CD4-positive, alpha-beta T cell (primary cell): ENCODE measurements around the gene MICAL3. TPM values are rescaled to one million over a fixed set of nuclear protein-coding genes. Genes with fewer than 3 reads are reported as not detected.
A peak's percentile ranks its signal among the peaks of the same experiment; 100 is the strongest.

Experiments
- ATAC-seq: fragments of 200-7000 bp; cut with Tn5 transposase; one replicate; pipeline ENCODE4 v1.10.0; 2022; ENCODE audit warnings: mild to moderate bottlenecking; ENCODE audit not compliant: poor library complexity
- CTCF ChIA-PET: fragments of 350-600 bp; sonication (Branson Sonifier 250); formaldehyde crosslinking; loops from one replicate; lab custom pipeline; 2021; ENCODE audit warnings: antibody characterized with exemption, inconsistent platforms; lab: Charles Lee
- POLR2A ChIA-PET: fragments of 350-600 bp; sonication (Branson Sonifier 250); formaldehyde crosslinking; loops from one replicate; lab custom pipeline; 2021; ENCODE audit warnings: antibody characterized with exemption, inconsistent platforms; lab: Charles Lee
- DNase-seq, 14 experiments: peaks; one replicate each; pipeline ENCODE4 v3.0.0-alpha.2; 2013 to 2020; ENCODE audit warnings: mixed read lengths in 2 of 14
- H3K27ac ChIP-seq, 2 donors: one replicate each; pipeline versions ENCODE4 v1.5.1 to v1.7.0; 2013; ENCODE audit warnings: low read length in 2 of 2, low read depth in 1 of 2, mild to moderate bottlenecking in 1 of 2
- H3K27me3 ChIP-seq, 2 experiments: 1 replicate in 1 of 2; 2 replicates in 1 of 2; pipeline versions ENCODE4 v1.6.1 to v1.7.0; 2013; ENCODE audit warnings: low read length in 2 of 2, control low read depth in 1 of 2, mild to moderate bottlenecking in 1 of 2, moderate library complexity in 1 of 2; ENCODE audit not compliant: insufficient read depth in 2 of 2, control insufficient read depth in 1 of 2
- H3K36me3 ChIP-seq: one replicate; pipeline ENCODE4 v1.6.1; 2013; ENCODE audit warnings: low read length, control low read depth; ENCODE audit not compliant: insufficient read depth
- H3K4me1 ChIP-seq: one replicate; pipeline ENCODE4 v1.6.1; 2013; ENCODE audit warnings: low read length, control low read depth; ENCODE audit not compliant: insufficient read depth
- H3K4me3 ChIP-seq: one replicate; pipeline ENCODE4 v1.5.1; 2013; ENCODE audit warnings: mild to moderate bottlenecking, low read length, moderate library complexity
- H3K9me3 ChIP-seq, 2 experiments: 1 replicate in 1 of 2; 2 replicates in 1 of 2; pipeline versions ENCODE4 v1.6.1 to v1.7.0; 2013; ENCODE audit warnings: low read length in 2 of 2, mild to moderate bottlenecking in 2 of 2, control low read depth in 1 of 2, moderate library complexity in 1 of 2; ENCODE audit not compliant: control insufficient read depth in 1 of 2, insufficient read depth in 1 of 2
- H3K27ac Mint-ChIP-seq: one replicate; pipeline ENCODE4 v1.8.0; 2020; ENCODE audit warnings: mixed read lengths
- H3K27me3 Mint-ChIP-seq: one replicate; pipeline ENCODE4 v1.8.0; 2021; ENCODE audit warnings: mixed read lengths
- H3K36me3 Mint-ChIP-seq: one replicate; pipeline ENCODE4 v1.8.0; 2021; ENCODE audit warnings: low read depth, mixed read lengths
- H3K4me1 Mint-ChIP-seq: one replicate; pipeline ENCODE4 v1.8.0; 2021; ENCODE audit warnings: low read depth, mixed read lengths
- H3K4me3 Mint-ChIP-seq: one replicate; pipeline ENCODE4 v1.8.0; 2020; ENCODE audit warnings: mild to moderate bottlenecking, mixed read lengths
- H3K9me3 Mint-ChIP-seq: one replicate; pipeline ENCODE4 v1.8.0; 2020; ENCODE audit warnings: mixed read lengths
- intact Hi-C, 2 experiments: fragments of 100-400 bp; cut with DNase I in 1 of 2; cut with micrococcal nuclease in 1 of 2; formaldehyde crosslinking; loops; one replicate each; pipeline versions ENCODE4 v1.15.1 to v1.9.0; 2023 to 2025; cut with DNase I, micrococcal nuclease
- total RNA-seq, 174 experiments: library from RNA in 2 of 174; stranded (reverse) in 2 of 174; gene quantifications; one replicate each; pipeline ENCODE4 v1.2.3 and lab custom pipeline; 2021 to 2026
- TF ChIP-seq, protein P1 (sequence below): fragments of 200-600 bp; IDR thresholded peaks from one replicate; pipeline ENCODE4 v1.8.0; 2022; ENCODE audit warnings: antibody characterized with exemption, mild to moderate bottlenecking

The MICAL3 gene
- total RNA-seq, 2 experiments from 2014 or later: 9.4 to 9.9 TPM

DNA sequence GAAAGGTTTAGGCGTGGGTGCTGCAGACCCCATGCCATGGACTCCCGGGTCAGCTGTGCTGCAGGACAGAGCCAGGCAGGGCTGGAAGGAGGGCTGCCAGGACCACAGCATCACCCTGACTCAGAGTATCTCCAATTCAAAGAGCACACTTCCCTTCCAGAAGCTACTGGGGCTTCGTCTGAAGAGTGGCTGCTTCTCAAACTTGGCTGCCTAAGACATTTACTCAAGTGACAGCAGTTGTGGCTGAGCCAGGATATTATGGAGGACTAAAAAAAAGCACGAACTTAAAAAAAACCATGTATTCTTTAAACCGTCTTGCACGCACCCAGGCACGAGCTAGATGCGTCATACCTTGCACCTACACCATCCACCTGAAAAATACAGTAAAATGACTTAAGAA, 237.1 kb downstream of the MICAL3 start:
- H3K27ac ChIP-seq: no peak overlapping the region
- no peaks in the 10 kb centered on the region for H3K27me3 ChIP-seq
- POLR2A ChIA-PET: interaction anchor here (1.3 kb wide), 1 partner anchor 14 kb away, joined by 5 read pairs; no protein-coding TSS in a partner anchor
- Mint-ChIP-seq H3K27me3 (no peaks in the 10 kb centered on the region), H3K4me1 (no peaks in the 10 kb centered on the region), H3K27ac (peak overlapping the region; percentile 30), H3K4me3 (no peak overlapping the region), H3K36me3 (no peaks in the 10 kb centered on the region), H3K9me3 (no peaks in the 10 kb centered on the region)
- TF ChIP-seq, protein P1, sequence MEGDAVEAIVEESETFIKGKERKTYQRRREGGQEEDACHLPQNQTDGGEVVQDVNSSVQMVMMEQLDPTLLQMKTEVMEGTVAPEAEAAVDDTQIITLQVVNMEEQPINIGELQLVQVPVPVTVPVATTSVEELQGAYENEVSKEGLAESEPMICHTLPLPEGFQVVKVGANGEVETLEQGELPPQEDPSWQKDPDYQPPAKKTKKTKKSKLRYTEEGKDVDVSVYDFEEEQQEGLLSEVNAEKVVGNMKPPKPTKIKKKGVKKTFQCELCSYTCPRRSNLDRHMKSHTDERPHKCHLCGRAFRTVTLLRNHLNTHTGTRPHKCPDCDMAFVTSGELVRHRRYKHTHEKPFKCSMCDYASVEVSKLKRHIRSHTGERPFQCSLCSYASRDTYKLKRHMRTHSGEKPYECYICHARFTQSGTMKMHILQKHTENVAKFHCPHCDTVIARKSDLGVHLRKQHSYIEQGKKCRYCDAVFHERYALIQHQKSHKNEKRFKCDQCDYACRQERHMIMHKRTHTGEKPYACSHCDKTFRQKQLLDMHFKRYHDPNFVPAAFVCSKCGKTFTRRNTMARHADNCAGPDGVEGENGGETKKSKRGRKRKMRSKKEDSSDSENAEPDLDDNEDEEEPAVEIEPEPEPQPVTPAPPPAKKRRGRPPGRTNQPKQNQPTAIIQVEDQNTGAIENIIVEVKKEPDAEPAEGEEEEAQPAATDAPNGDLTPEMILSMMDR: no peak
- no peaks in the 10 kb centered on the region for H3K9me3 ChIP-seq
- ATAC-seq (no peak), DNase-seq (no peak)
- no peak overlapping the region for H3K4me3 ChIP-seq
- H3K36me3 ChIP-seq: no peaks in the 10 kb centered on the region
- CTCF ChIA-PET: interaction anchor here (1.6 to 4.9 kb wide), 3 partner anchors 19 to 45 kb away, joined by 3 to 45 read pairs (median 20); no protein-coding TSS in a partner anchor
- H3K4me1 ChIP-seq: peaks cover 22% of the 10 kb centered on the region
- intact Hi-C loops: loop anchor here in 1 of 2 experiments (10.0 kb wide), 1 partner anchor 152 kb away; the partner anchor contains the start of gene BCL2L13

DNA sequence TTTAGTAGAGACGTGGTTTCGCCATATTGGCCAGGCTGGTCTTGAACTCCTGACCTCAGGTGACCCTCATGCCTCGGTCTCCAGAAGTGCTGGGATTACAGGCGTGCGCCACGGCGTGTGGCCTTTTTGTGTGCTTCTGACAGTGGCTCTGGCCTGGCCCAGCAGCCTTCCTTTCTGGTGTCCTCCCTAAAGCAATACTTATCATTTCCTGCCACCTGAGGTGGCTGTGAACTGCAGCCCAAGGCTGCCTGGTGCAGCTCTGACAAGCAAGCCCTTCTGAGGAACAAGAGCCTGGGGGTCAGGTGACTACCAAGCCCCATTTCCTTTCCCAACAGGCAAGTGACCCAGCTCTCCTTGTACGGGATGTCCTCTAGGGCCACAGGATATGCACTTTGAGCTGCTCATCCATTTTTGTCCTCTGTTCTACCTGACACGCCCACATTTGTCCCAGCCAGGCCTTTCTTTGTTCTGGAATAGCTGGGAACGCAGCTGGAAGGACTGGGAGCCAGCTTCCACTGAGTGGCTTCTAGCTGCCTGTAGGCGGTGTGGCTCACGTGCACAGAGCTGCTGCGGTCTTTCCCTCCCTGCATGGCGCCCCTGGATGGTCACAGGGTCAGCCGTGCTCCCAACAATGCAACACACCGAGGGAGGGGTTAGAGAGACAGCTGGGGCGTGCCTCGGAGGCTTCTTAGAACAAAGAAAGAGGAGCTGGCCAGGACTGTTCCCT, 237.8 kb downstream of the MICAL3 start:
- peaks cover 28% of the 10 kb centered on the region for H3K4me1 ChIP-seq
- no peaks in the 10 kb centered on the region for H3K27me3 Mint-ChIP-seq
- H3K27ac Mint-ChIP-seq: no peak overlapping the region
- POLR2A ChIA-PET: interaction anchor here (1.3 to 2.5 kb wide), 4 partner anchors 9 to 291 kb away, joined by 3 to 9 read pairs (median 6); partner anchors contain the start of gene PEX26
- intact Hi-C loops: loop anchor here in 1 of 2 experiments (10.0 kb wide), 1 partner anchor 152 kb away; the partner anchor contains the start of gene BCL2L13
- no peaks in the 10 kb centered on the region for H3K36me3 ChIP-seq
- TF ChIP-seq, protein P1: no peak
- no peaks in the 10 kb centered on the region for H3K27me3 ChIP-seq
- H3K4me3 ChIP-seq: no peak overlapping the region
- no peaks in the 10 kb centered on the region for H3K9me3 Mint-ChIP-seq
- CTCF ChIA-PET: interaction anchor here (1.6 to 4.9 kb wide), 3 partner anchors 19 to 44 kb away, joined by 3 to 45 read pairs (median 20); no protein-coding TSS in a partner anchor
- no peak for ATAC-seq
- H3K9me3 ChIP-seq: no peaks in the 10 kb centered on the region
- H3K36me3 Mint-ChIP-seq: no peaks in the 10 kb centered on the region
- H3K4me1 Mint-ChIP-seq: peaks cover 2% of the 10 kb centered on the region
- H3K27ac ChIP-seq: no peak overlapping the region
- DNase-seq: no peak
- no peak overlapping the region for H3K4me3 Mint-ChIP-seq

DNA sequence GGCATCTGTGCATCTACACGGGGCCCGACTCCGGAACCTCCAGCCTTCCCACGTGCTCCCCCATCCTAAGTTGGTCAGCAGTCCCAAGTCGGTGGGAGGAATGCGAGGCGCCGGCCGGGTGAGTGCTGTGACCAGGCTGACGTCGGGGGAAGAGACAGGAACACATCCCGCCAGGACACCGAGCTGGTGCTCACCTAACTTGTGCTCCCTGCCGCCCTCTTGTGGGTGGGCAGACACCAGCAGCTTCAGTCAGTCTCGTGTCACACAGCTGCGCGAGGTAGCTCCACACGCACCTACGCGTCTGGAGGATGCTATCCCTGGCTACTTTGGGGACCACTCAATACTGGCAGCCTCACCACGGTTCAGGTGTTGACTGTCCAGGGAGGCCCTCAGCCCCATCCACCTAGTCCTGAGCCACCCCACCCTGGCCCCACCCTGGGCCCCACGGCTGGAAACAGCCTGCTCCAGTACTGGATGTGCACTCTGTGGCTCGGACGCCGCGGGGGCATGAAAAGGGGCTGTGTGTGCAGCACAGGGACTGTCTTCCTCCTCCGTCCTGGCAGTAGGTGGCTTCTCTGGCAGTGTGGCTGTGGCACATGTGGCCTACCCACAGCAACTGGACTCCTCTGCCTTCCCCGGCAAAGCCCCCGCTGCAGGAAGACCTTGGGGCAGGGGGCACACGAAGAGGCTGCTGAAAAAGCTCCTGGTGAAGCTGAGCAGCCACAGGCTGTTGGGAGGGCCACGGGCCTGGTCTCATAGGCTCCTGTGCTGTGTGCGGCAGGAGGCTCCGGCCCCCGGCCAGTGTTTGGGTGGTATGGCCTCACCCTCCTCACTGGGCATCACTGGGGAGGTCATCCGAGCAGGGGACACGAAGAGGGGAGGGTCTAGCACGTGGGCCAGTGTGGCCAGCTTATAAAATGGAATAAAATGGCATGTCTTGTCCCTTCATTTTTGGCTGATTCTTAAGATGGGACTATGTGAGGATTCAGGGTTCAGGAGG, 238.9 kb downstream of the MICAL3 start:
- Mint-ChIP-seq H3K4me1 (peaks cover 13% of the 10 kb centered on the region), H3K4me3 (no peak overlapping the region), H3K27ac (no peak overlapping the region), H3K36me3 (no peaks in the 10 kb centered on the region), H3K9me3 (no peaks in the 10 kb centered on the region), H3K27me3 (no peaks in the 10 kb centered on the region)
- TF ChIP-seq, protein P1: peak; percentile 76
- Histone ChIP-seq H3K9me3 (peaks cover 0 to 7% of the 10 kb centered on the region in 2 experiments), H3K27me3 (no peaks in the 10 kb centered on the region), H3K27ac (no peak overlapping the region), H3K36me3 (no peaks in the 10 kb centered on the region), H3K4me3 (no peak overlapping the region), H3K4me1 (peaks cover 40% of the 10 kb centered on the region)
- ATAC-seq (peak; percentile 69), DNase-seq (peak; percentile 61 to 85 (median 68))
- intact Hi-C loops: loop anchor here (1.0 to 10.0 kb wide), 3 partner anchors 17 to 151 kb away; partner anchors contain the start of gene BCL2L13 (in 1 of the 2)
- CTCF ChIA-PET: interaction anchor here (0.6 to 4.9 kb wide), 12 partner anchors 9 to 291 kb away, joined by 3 to 45 read pairs (median 6); partner anchors contain the start of gene BID
- POLR2A ChIA-PET: interaction anchor here (1.3 to 2.5 kb wide), 5 partner anchors 8 to 292 kb away, joined by 3 to 9 read pairs (median 5); partner anchors contain the start of genes BID and PEX26
